ENCODE results near the gene GSG1L. TPM values are rescaled to one million over a fixed set of nuclear protein-coding genes. Genes with fewer than 3 reads are reported as not detected.

Gene GSG1L
- total RNA-seq, 2 donors from 2014 or later: not detected

- no peak overlapping the region for H3K4me3 Mint-ChIP-seq
- H3K9me3 Mint-ChIP-seq: peaks cover 0 to 2% of the 10 kb centered on the region in 2 donors
- H3K36me3 Mint-ChIP-seq (ENCODE audit: insufficient read depth in 2 of 2): no peaks in the 10 kb centered on the region
- no peaks in the 10 kb centered on the region for H3K27me3 Mint-ChIP-seq (ENCODE audit: low read depth)
- DNase-seq (no peak), ATAC-seq (replicated peaks in 1 of 2) (no peak)
- H3K4me1 Mint-ChIP-seq (ENCODE audit: low read depth): no peaks in the 10 kb centered on the region
- peak overlapping the region; percentile 42 for H3K27ac Mint-ChIP-seq
Observed at GRCh38 chr16:28087675-28088300, 24.3 kb upstream of the GSG1L start.

GRCh38 chr16:28087140-28087660 lies 23.7 kb upstream of the GSG1L start:
- Mint-ChIP-seq H3K36me3 (ENCODE audit: insufficient read depth in 2 of 2) (no peaks in the 10 kb centered on the region), H3K27ac (no peak overlapping the region)

GRCh38 chr16:28086186-28087139 lies 22.9 kb upstream of the GSG1L start:
- Mint-ChIP-seq H3K36me3 (ENCODE audit: insufficient read depth in 2 of 2) (no peaks in the 10 kb centered on the region), H3K27me3 (ENCODE audit: low read depth) (no peaks in the 10 kb centered on the region)
- no peak for ATAC-seq (replicated peaks in 1 of 2)

More at GRCh38 chr16:28087140-28087660, 23.7 kb upstream of the GSG1L start:
- Mint-ChIP-seq H3K27me3 (ENCODE audit: low read depth) (no peaks in the 10 kb centered on the region), H3K9me3 (peaks cover 0 to 2% of the 10 kb centered on the region in 2 donors), H3K4me1 (ENCODE audit: low read depth) (no peaks in the 10 kb centered on the region), H3K4me3 (no peak overlapping the region)
- DNase-seq (no peak), ATAC-seq (replicated peaks in 1 of 2) (no peak)

GRCh38 chr16:28085389-28086171 lies 22.1 kb upstream of the GSG1L start:
- ATAC-seq (replicated peaks in 1 of 2) (no peak), DNase-seq (no peak)
- no peaks in the 10 kb centered on the region for H3K27me3 Mint-ChIP-seq (ENCODE audit: low read depth)
- no peaks in the 10 kb centered on the region for H3K36me3 Mint-ChIP-seq (ENCODE audit: insufficient read depth in 2 of 2)
- H3K4me3 Mint-ChIP-seq: no peak overlapping the region
- H3K9me3 Mint-ChIP-seq: peaks cover 0 to 2% of the 10 kb centered on the region in 2 donors
- no peak overlapping the region for H3K27ac Mint-ChIP-seq
- H3K4me1 Mint-ChIP-seq (ENCODE audit: low read depth): no peaks in the 10 kb centered on the region

More at GRCh38 chr16:28086186-28087139, 22.9 kb upstream of the GSG1L start:
- no peak for DNase-seq
- H3K27ac Mint-ChIP-seq: no peak overlapping the region
- no peaks in the 10 kb centered on the region for H3K4me1 Mint-ChIP-seq (ENCODE audit: low read depth)
- no peak overlapping the region for H3K4me3 Mint-ChIP-seq
- peaks cover 0 to 2% of the 10 kb centered on the region in 2 donors for H3K9me3 Mint-ChIP-seq

GRCh38 chr16:28084209-28084608 lies 20.7 kb upstream of the GSG1L start:
- H3K9me3 Mint-ChIP-seq: no peaks in the 10 kb centered on the region
- no peaks in the 10 kb centered on the region for H3K36me3 Mint-ChIP-seq (ENCODE audit: insufficient read depth in 2 of 2)
- no peak overlapping the region for H3K4me3 Mint-ChIP-seq
- ATAC-seq (replicated peaks in 1 of 2) (no peak), DNase-seq (no peak)
- no peaks in the 10 kb centered on the region for H3K27me3 Mint-ChIP-seq (ENCODE audit: low read depth)
- no peaks in the 10 kb centered on the region for H3K4me1 Mint-ChIP-seq (ENCODE audit: low read depth)
- H3K27ac Mint-ChIP-seq: no peak overlapping the region

- no peak overlapping the region for H3K4me3 Mint-ChIP-seq
- no peaks in the 10 kb centered on the region for H3K36me3 Mint-ChIP-seq (ENCODE audit: insufficient read depth in 2 of 2)
- H3K27ac Mint-ChIP-seq: no peak overlapping the region
- no peaks in the 10 kb centered on the region for H3K4me1 Mint-ChIP-seq (ENCODE audit: low read depth)
- DNase-seq (no peak), ATAC-seq (replicated peaks in 1 of 2) (no peak)
- no peaks in the 10 kb centered on the region for H3K9me3 Mint-ChIP-seq
- no peaks in the 10 kb centered on the region for H3K27me3 Mint-ChIP-seq (ENCODE audit: low read depth)
Observed at GRCh38 chr16:28082624-28083023, 19.1 kb upstream of the GSG1L start.

GRCh38 chr16:28081391-28081968 lies 18.0 kb upstream of the GSG1L start:
- DNase-seq: no peak
- no peaks in the 10 kb centered on the region for H3K27me3 Mint-ChIP-seq (ENCODE audit: low read depth)
- H3K4me3 Mint-ChIP-seq: no peak overlapping the region
- H3K4me1 Mint-ChIP-seq (ENCODE audit: low read depth): no peaks in the 10 kb centered on the region
- no peak overlapping the region for H3K27ac Mint-ChIP-seq
- no peaks in the 10 kb centered on the region for H3K9me3 Mint-ChIP-seq
- no peaks in the 10 kb centered on the region for H3K36me3 Mint-ChIP-seq (ENCODE audit: insufficient read depth in 2 of 2)
- no peak for ATAC-seq (replicated peaks in 1 of 2)

- no peaks in the 10 kb centered on the region for H3K4me1 Mint-ChIP-seq (ENCODE audit: low read depth)
- no peaks in the 10 kb centered on the region for H3K36me3 Mint-ChIP-seq (ENCODE audit: insufficient read depth in 2 of 2)
- H3K27me3 Mint-ChIP-seq (ENCODE audit: low read depth): no peaks in the 10 kb centered on the region
- H3K27ac Mint-ChIP-seq: no peak overlapping the region
- DNase-seq (no peak), ATAC-seq (replicated peaks in 1 of 2) (no peak)
- H3K9me3 Mint-ChIP-seq: no peaks in the 10 kb centered on the region
- H3K4me3 Mint-ChIP-seq: no peak overlapping the region
Observed at GRCh38 chr16:28078261-28078660, 14.7 kb upstream of the GSG1L start.

- no peak overlapping the region for H3K27ac Mint-ChIP-seq
Observed at GRCh38 chr16:28073836-28074235, 10.3 kb upstream of the GSG1L start.

GRCh38 chr16:28072087-28072486 lies 8.6 kb upstream of the GSG1L start:
- Mint-ChIP-seq H3K9me3 (no peaks in the 10 kb centered on the region), H3K36me3 (ENCODE audit: insufficient read depth in 2 of 2) (no peaks in the 10 kb centered on the region), H3K27ac (no peak overlapping the region), H3K4me1 (ENCODE audit: low read depth) (no peaks in the 10 kb centered on the region), H3K27me3 (ENCODE audit: low read depth) (peaks cover 5% of the 10 kb centered on the region), H3K4me3 (no peak overlapping the region)
- no peak for ATAC-seq (replicated peaks in 1 of 2)
- no peak for DNase-seq

More at GRCh38 chr16:28073836-28074235, 10.3 kb upstream of the GSG1L start:
- DNase-seq (no peak), ATAC-seq (replicated peaks in 1 of 2) (no peak)
- H3K36me3 Mint-ChIP-seq (ENCODE audit: insufficient read depth in 2 of 2): no peaks in the 10 kb centered on the region
- H3K4me3 Mint-ChIP-seq: no peak overlapping the region
- no peaks in the 10 kb centered on the region for H3K27me3 Mint-ChIP-seq (ENCODE audit: low read depth)
- no peaks in the 10 kb centered on the region for H3K4me1 Mint-ChIP-seq (ENCODE audit: low read depth)
- H3K9me3 Mint-ChIP-seq: no peaks in the 10 kb centered on the region

- ATAC-seq (replicated peaks in 1 of 2) (peak; percentile 8 to 15), DNase-seq (no peak)
- Mint-ChIP-seq H3K27me3 (ENCODE audit: low read depth) (peaks cover 6% of the 10 kb centered on the region), H3K9me3 (no peaks in the 10 kb centered on the region), H3K4me3 (no peak overlapping the region), H3K27ac (no peak overlapping the region), H3K36me3 (ENCODE audit: insufficient read depth in 2 of 2) (no peaks in the 10 kb centered on the region), H3K4me1 (ENCODE audit: low read depth) (no peaks in the 10 kb centered on the region)
Observed at GRCh38 chr16:28069971-28070794, 6.7 kb upstream of the GSG1L start.

- ATAC-seq (replicated peaks in 1 of 2) (no peak), DNase-seq (no peak)
- Mint-ChIP-seq H3K4me3 (no peak overlapping the region), H3K27me3 (ENCODE audit: low read depth) (peaks cover 14% of the 10 kb centered on the region), H3K4me1 (ENCODE audit: low read depth) (no peaks in the 10 kb centered on the region), H3K36me3 (ENCODE audit: insufficient read depth in 2 of 2) (no peaks in the 10 kb centered on the region), H3K9me3 (no peaks in the 10 kb centered on the region), H3K27ac (no peak overlapping the region)
Observed at GRCh38 chr16:28068976-28069375, 5.5 kb upstream of the GSG1L start.
